Measurements from ENCODE around the gene TOMM70.

- no peak for TF ChIP-seq CTCF (IDR thresholded peaks at IDR 0.05)
- no peak for TF ChIP-seq POLR2A (IDR thresholded peaks at IDR 0.05)
Observed at GRCh38 chr3:100402891-100403290, 2.0 kb upstream of the TOMM70 start.
